H9 (cell line): ENCODE data around the gene GPR153. TPM values are rescaled to one million over a fixed set of nuclear protein-coding genes. Genes with fewer than 3 reads are reported as not detected.

Experiments used
- DNase-seq: peaks from one replicate; pipeline ENCODE4 v3.0.0-alpha.2; 2017
- H2AFZ ChIP-seq: one replicate; pipeline ENCODE4 v1.6.1; 2013; ENCODE audit warnings: mild to moderate bottlenecking, low read length, control low read depth, moderate library complexity
- H2AK5ac ChIP-seq: 2 replicates; pipeline ENCODE4 v1.6.1; 2013; ENCODE audit warnings: low read length, control low read depth, mixed read lengths; ENCODE audit not compliant: insufficient read length
- H2BK120ac ChIP-seq: one replicate; pipeline ENCODE4 v1.6.1; 2013; ENCODE audit warnings: low read depth, mild to moderate bottlenecking, low read length, control low read depth, inconsistent platforms; ENCODE audit not compliant: poor library complexity, severe bottlenecking
- H2BK12ac ChIP-seq: 2 replicates; pipeline ENCODE4 v1.6.1; 2013; ENCODE audit warnings: low read length, control low read depth, mixed read lengths, low read depth; ENCODE audit not compliant: insufficient read length
- H2BK15ac ChIP-seq: 2 replicates; pipeline ENCODE4 v1.6.1; 2013; ENCODE audit warnings: low read depth, low read length, control low read depth
- H2BK20ac ChIP-seq: one replicate; pipeline ENCODE4 v1.6.1; 2013; ENCODE audit warnings: low read depth, mild to moderate bottlenecking, low read length, control low read depth, inconsistent platforms; ENCODE audit not compliant: poor library complexity, severe bottlenecking
- H2BK5ac ChIP-seq: 2 replicates; pipeline ENCODE4 v1.6.1; 2013; ENCODE audit warnings: low read length, control low read depth, mixed read lengths; ENCODE audit not compliant: insufficient read length
- H3K14ac ChIP-seq: 2 replicates; pipeline ENCODE4 v1.6.1; 2013; ENCODE audit warnings: low read length, control low read depth; ENCODE audit not compliant: insufficient read depth
- H3K18ac ChIP-seq: 2 replicates; pipeline ENCODE4 v1.6.1; 2013; ENCODE audit warnings: low read depth, mild to moderate bottlenecking, mixed read lengths, low read length, control low read depth; ENCODE audit not compliant: insufficient read length
- H3K23ac ChIP-seq: 2 replicates; pipeline ENCODE4 v1.6.1; 2013; ENCODE audit warnings: low read length, control low read depth, mixed read lengths, low read depth; ENCODE audit not compliant: insufficient read length
- H3K23me2 ChIP-seq: 2 replicates; pipeline ENCODE4 v1.6.1; 2013; ENCODE audit warnings: low read depth, mild to moderate bottlenecking, mixed read lengths, low read length, control low read depth; ENCODE audit not compliant: insufficient read length, poor library complexity, severe bottlenecking
- H3K27ac ChIP-seq: 2 replicates; pipeline ENCODE4 v1.5.1; 2013; ENCODE audit warnings: low read length, control low read depth, mixed read lengths, low read depth; ENCODE audit not compliant: insufficient read length
- H3K27me3 ChIP-seq: 2 replicates; pipeline ENCODE4 v1.6.1; 2013; ENCODE audit warnings: low read length, control low read depth, inconsistent platforms; ENCODE audit not compliant: insufficient read depth
- H3K4ac ChIP-seq: 2 replicates; pipeline ENCODE4 v1.6.1; 2013; ENCODE audit warnings: low read depth, mild to moderate bottlenecking, control low read depth, inconsistent platforms, low read length, moderate library complexity
- H3K4me1 ChIP-seq: 2 replicates; pipeline ENCODE4 v1.6.1; 2013; ENCODE audit warnings: low read length, control low read depth, inconsistent platforms; ENCODE audit not compliant: insufficient read depth
- H3K4me2 ChIP-seq: 2 replicates; pipeline ENCODE4 v1.6.1; 2013; ENCODE audit warnings: low read length, control low read depth, mixed read lengths; ENCODE audit not compliant: insufficient read length, insufficient read depth
- H3K56ac ChIP-seq: 2 replicates; pipeline ENCODE4 v1.6.1; 2013; ENCODE audit warnings: low read depth, mild to moderate bottlenecking, mixed read lengths, low read length, control low read depth; ENCODE audit not compliant: insufficient read length
- H3K79me1 ChIP-seq: 2 replicates; pipeline ENCODE4 v1.6.1; 2013; ENCODE audit warnings: low read depth, mild to moderate bottlenecking, moderate library complexity, low read length, control low read depth, inconsistent platforms; ENCODE audit not compliant: insufficient read depth, poor library complexity, severe bottlenecking
- H3K79me2 ChIP-seq: 2 replicates; pipeline ENCODE4 v1.6.1; 2013; ENCODE audit warnings: low read length, control low read depth, inconsistent platforms; ENCODE audit not compliant: insufficient read depth
- H3K9ac ChIP-seq: 2 replicates; pipeline ENCODE4 v1.6.1; 2013; ENCODE audit warnings: low read length, control low read depth, mixed read lengths; ENCODE audit not compliant: insufficient read length; ENCODE audit errors: extremely low read depth
- H3K9me3 ChIP-seq: one replicate; pipeline ENCODE4 v1.6.1; 2013; ENCODE audit warnings: low read depth, low read length, inconsistent platforms; ENCODE audit not compliant: control insufficient read depth
- H3T11ph ChIP-seq: one replicate; pipeline ENCODE4 v1.6.1; 2013; ENCODE audit warnings: mild to moderate bottlenecking, low read length, control low read depth, inconsistent platforms
- H4K20me1 ChIP-seq: one replicate; pipeline ENCODE4 v1.6.1; 2013; ENCODE audit not compliant: control insufficient read depth, insufficient read length, insufficient read depth
- H4K5ac ChIP-seq: 2 replicates; pipeline ENCODE4 v1.6.1; 2013; ENCODE audit warnings: low read depth, mild to moderate bottlenecking, mixed read lengths, low read length, control low read depth; ENCODE audit not compliant: insufficient read length
- H4K8ac ChIP-seq: replicated peaks from 2 replicates; pipeline ENCODE4 v1.6.1; 2013; ENCODE audit warnings: low read length, control low read depth, mixed read lengths, low read depth; ENCODE audit not compliant: insufficient read length
- H4K91ac ChIP-seq: 2 replicates; pipeline ENCODE4 v1.6.1; 2013; ENCODE audit warnings: low read depth, mild to moderate bottlenecking, moderate library complexity, mixed read lengths, low read length, control low read depth; ENCODE audit not compliant: insufficient read length
- H3K27ac Mint-ChIP-seq, 3 experiments: 2 replicates in 2 of 3; 3 replicates in 1 of 3; pipeline ENCODE4 v1.8.0; 2020 to 2021; ENCODE audit warnings: mixed read lengths in 3 of 3, mild to moderate bottlenecking in 1 of 3, moderate library complexity in 1 of 3
- H3K27me3 Mint-ChIP-seq: 2 replicates; pipeline ENCODE4 v1.8.0; 2021; ENCODE audit warnings: low read depth, mild to moderate bottlenecking, moderate library complexity, mixed read lengths
- H3K36me3 Mint-ChIP-seq, 3 experiments: 2 replicates in 2 of 3; 3 replicates in 1 of 3; pipeline ENCODE4 v1.8.0; 2020 to 2021; ENCODE audit warnings: low read depth in 3 of 3, mixed read lengths in 3 of 3; ENCODE audit not compliant: insufficient read depth in 1 of 3
- H3K4me1 Mint-ChIP-seq, 2 experiments: 2 replicates each; pipeline ENCODE4 v1.8.0; 2020; ENCODE audit warnings: mixed read lengths in 2 of 2
- H3K4me3 Mint-ChIP-seq, 2 experiments: 2 replicates in 1 of 2; 3 replicates in 1 of 2; pipeline ENCODE4 v1.8.0; 2020 to 2021; ENCODE audit warnings: mild to moderate bottlenecking in 2 of 2, mixed read lengths in 2 of 2, moderate library complexity in 1 of 2
- H3K9me3 Mint-ChIP-seq, 2 experiments: 2 replicates in 1 of 2; 3 replicates in 1 of 2; pipeline ENCODE4 v1.8.0; 2020; ENCODE audit warnings: mild to moderate bottlenecking in 2 of 2, mixed read lengths in 2 of 2, moderate library complexity in 1 of 2
- WGBS: extraction: QIAGEN DNeasy Blood & Tissue Kit; methylation state at CpG from one replicate; pipeline ENCODE4 v1.1.7; 2013; ENCODE audit warnings: missing lambda C conversion rate, low lambda C conversion rate, mixed read lengths; ENCODE audit not compliant: insufficient read length; ENCODE audit errors: extremely low coverage; 5-methylcytosine and 5-hydroxymethylcytosine counted together
- total RNA-seq: library from RNA; stranded (reverse); gene quantifications from 2 replicates; pipeline ENCODE4 v1.2.1, GENCODE V29; 2021
- TF ChIP-seq, protein P1 (sequence below): fragments of 200-600 bp; sonication (generic); conservative IDR thresholded peaks from 3 replicates; pipeline ENCODE4 v1.8.0; 2021; ENCODE audit warnings: antibody characterized with exemption, mild to moderate bottlenecking

The GPR153 gene
- total RNA-seq, 1 experiment from 2014 or later: 8.9 TPM

DNA sequence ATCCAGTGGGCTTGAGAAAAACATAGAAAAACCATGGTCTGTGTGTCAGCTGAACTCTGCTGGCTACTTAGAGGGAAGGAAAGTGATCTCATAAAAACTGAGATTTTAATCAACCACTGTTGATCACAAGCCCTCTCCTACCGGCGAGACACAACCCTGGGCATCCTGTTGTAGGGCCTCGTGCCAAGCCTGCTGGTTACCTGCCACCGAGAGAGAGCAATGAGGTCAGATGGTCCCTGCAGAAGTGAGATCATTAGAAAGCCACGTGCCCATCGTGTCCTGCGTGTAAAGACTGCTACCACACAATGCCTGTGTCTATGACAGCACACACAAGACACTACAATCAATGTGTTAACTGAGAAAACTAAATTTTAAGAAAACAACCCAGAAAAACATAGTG is 41.7 kb upstream of the GPR153 start:
- Histone ChIP-seq H3K56ac (no peak overlapping the region), H4K8ac (no peak overlapping the region), H3K23ac (no peak overlapping the region), H2BK120ac (no peak overlapping the region), H4K20me1 (no peaks in the 10 kb centered on the region), H3K23me2 (no peaks in the 10 kb centered on the region), H3K79me2 (no peaks in the 10 kb centered on the region), H3K4me1 (no peaks in the 10 kb centered on the region), H3K9ac (no peak overlapping the region), H3K27ac (no peak overlapping the region), H3K4me2 (no peak overlapping the region), H2AFZ (no peak overlapping the region), H2BK12ac (no peak overlapping the region), H3K4ac (no peak overlapping the region), H2BK5ac (no peak overlapping the region), H2AK5ac (no peak overlapping the region), H4K91ac (no peak overlapping the region), H3K18ac (no peak overlapping the region), H3K27me3 (no peaks in the 10 kb centered on the region), H3K14ac (no peak overlapping the region), H4K5ac (no peak overlapping the region), H3T11ph (no peak overlapping the region), H2BK20ac (no peak overlapping the region), H3K79me1 (no peaks in the 10 kb centered on the region), H2BK15ac (no peak overlapping the region), H3K9me3 (no peaks in the 10 kb centered on the region)
- Mint-ChIP-seq H3K4me1 (no peaks in the 10 kb centered on the region), H3K4me3 (no peak overlapping the region), H3K9me3 (peaks cover 14 to 15% of the 10 kb centered on the region in 2 experiments; a peak in 3 of 5 replicates), H3K27ac (peak overlapping the region in 1 of 3 experiments; percentile 44; a peak in 3 of 7 replicates), H3K27me3 (no peaks in the 10 kb centered on the region), H3K36me3 (peaks cover 20 to 34% (median 27%) of the 10 kb centered on the region in 3 experiments)
- TF ChIP-seq, protein P1, sequence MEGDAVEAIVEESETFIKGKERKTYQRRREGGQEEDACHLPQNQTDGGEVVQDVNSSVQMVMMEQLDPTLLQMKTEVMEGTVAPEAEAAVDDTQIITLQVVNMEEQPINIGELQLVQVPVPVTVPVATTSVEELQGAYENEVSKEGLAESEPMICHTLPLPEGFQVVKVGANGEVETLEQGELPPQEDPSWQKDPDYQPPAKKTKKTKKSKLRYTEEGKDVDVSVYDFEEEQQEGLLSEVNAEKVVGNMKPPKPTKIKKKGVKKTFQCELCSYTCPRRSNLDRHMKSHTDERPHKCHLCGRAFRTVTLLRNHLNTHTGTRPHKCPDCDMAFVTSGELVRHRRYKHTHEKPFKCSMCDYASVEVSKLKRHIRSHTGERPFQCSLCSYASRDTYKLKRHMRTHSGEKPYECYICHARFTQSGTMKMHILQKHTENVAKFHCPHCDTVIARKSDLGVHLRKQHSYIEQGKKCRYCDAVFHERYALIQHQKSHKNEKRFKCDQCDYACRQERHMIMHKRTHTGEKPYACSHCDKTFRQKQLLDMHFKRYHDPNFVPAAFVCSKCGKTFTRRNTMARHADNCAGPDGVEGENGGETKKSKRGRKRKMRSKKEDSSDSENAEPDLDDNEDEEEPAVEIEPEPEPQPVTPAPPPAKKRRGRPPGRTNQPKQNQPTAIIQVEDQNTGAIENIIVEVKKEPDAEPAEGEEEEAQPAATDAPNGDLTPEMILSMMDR: no peak
- DNase-seq: no peak
- WGBS: no CpG with 5 or more reads among the region's 7 CpGs
